BLaER1 (cell line): ENCODE measurements around the gene PRSS1.
"Not testable (repeated sequence)": the region's sequence is repeated elsewhere in the genome, so short reads cannot be mapped to it uniquely, and the experiment has no call there.

ENCODE experiments used
- H3K27ac ChIP-seq: shearing (Covaris generic); formaldehyde crosslinking; 2 replicates; pipeline ENCODE4 v1.8.1; 2022
- H3K27me3 ChIP-seq: shearing (Covaris generic); formaldehyde crosslinking; 2 replicates; pipeline ENCODE4 v1.8.1; 2022
- H3K36me3 ChIP-seq: shearing (Covaris generic); formaldehyde crosslinking; 2 replicates; pipeline ENCODE4 v1.8.1; 2022
- H3K4me1 ChIP-seq: shearing (Covaris generic); formaldehyde crosslinking; 2 replicates; pipeline ENCODE4 v1.8.1; 2022
- H3K4me2 ChIP-seq: shearing (Covaris generic); formaldehyde crosslinking; 2 replicates; pipeline ENCODE4 v1.8.1; 2022
- H3K4me3 ChIP-seq: shearing (Covaris generic); formaldehyde crosslinking; 2 replicates; pipeline ENCODE4 v1.8.1; 2022
- H3K9ac ChIP-seq: shearing (Covaris generic); formaldehyde crosslinking; 2 replicates; pipeline ENCODE4 v1.8.1; 2022
- H3K9me3 ChIP-seq: shearing (Covaris generic); formaldehyde crosslinking; 2 replicates; pipeline ENCODE4 v1.8.1; 2022
- H4K20me1 ChIP-seq: shearing (Covaris generic); formaldehyde crosslinking; 2 replicates; pipeline ENCODE4 v1.8.1; 2022
- Cebpa-rat ChIP-seq: shearing (Covaris generic); IDR thresholded peaks from 2 replicates; pipeline ENCODE4 v1.8.1; 2022

PRSS1 gene

DNA sequence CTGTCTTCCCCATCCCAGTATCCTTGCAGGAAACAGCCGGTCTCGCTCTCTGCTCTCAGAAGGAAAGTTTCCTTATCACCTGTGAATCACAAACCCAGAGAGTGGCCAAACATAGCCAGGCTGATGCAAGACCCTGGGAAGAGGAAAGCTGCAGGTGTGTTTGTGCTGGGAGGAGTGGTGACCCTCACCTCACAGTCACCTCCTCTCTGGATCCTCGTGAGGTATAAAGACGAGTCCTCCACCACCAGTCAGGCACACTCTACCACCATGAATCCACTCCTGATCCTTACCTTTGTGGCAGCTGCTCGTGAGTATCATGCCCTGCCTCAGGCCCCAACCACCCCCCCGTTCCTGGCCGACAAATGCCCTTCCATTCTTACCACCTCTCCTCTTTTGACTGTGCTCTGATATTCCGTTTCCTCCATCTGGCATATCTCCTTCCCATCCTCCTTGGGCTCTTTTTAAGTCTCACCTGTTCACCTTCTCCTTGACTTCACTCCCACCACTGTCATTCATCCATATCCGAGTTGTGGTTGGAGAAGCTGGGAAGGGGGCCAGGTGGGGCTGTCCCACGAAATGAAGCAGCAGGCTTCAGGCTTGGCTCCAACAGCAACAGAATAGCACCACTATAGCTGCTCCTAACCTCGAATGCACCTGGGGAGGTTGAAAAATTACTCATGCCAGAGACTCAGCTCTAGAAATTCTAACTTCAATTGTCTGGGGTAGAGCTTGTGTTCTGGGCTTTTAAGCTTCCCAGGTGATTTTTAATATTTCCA, at the start of gene PRSS1:
TSS of gene PRSS1 (plus strand) at position 255 of the 776 bp plus-strand sequence. CDS start at position 268, 13 bp downstream.
- no peak within 1 kb of the TSS for H3K4me2 ChIP-seq
- no peak for TF ChIP-seq Cebpa-rat
- H3K36me3 ChIP-seq = no peaks in the 10 kb centered on the region
- H4K20me1 ChIP-seq = no peaks in the 10 kb centered on the region
- no peak within 1 kb of the TSS for H3K9ac ChIP-seq
- H3K27me3 ChIP-seq = no peaks in the 10 kb centered on the region
- no peak within 1 kb of the TSS for H3K4me3 ChIP-seq
- no peaks in the 10 kb centered on the region for H3K9me3 ChIP-seq
- H3K4me1 ChIP-seq = no peaks in the 10 kb centered on the region
- H3K27ac ChIP-seq = no peak within 1 kb of the TSS

DNA sequence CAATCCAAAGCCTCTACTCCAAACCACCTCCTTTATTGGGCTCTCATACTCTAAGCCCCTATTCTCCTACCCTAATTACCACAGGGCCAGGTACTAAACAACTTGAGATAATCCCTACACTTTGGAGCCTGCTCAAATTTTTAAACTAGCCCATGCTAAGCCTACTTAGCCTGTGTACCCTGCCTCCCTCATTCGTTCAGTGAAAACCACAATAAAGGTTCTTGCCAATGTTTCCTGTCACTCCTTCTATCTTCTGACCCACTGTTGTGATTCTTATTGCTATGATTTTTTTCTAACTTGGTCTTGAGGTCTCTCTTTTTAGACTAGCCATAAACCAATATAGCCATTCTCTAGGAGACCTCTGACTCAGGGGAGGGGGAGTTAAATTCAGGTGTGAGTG, 48.3 kb upstream of the PRSS1 start:
- not testable (repeated sequence) for H3K9me3 ChIP-seq, H3K9ac ChIP-seq

DNA sequence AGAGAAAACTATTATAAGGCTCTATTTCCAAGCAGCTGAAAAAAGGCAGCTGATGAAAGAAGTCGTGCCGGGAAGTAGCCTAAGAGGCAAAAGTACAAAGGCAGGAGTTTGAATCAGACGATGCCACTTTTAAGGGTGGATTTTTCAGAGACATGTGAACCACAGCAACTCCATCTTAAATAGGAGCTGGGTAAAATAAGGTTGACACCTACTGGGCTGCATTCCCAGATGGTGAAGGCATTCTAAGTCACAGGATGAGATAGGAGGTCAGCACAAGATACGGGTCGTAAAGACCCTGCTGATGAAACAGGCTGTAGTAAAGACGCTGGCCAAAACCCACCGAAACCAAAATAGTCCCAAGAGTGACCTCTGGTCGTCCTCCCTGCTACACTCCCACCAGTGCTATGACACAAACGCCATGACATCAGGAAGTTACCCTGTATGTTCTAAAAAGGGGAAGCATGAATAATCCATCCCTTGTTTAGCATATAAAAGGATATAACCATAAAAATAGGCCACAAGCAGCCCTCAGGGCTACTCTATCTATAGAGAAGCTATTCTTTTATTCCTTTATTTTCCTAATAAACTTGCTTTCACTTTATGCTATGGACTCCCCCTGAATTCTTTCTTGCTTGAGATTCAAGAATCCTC, 45.5 kb upstream of the PRSS1 start:
- peaks cover 5% of the 10 kb centered on the region; the same call in 1 of the 2 replicates for H3K4me1 ChIP-seq
- no peaks in the 10 kb centered on the region for H3K36me3 ChIP-seq
- TF ChIP-seq Cebpa-rat = no peak
- no peak overlapping the region for H3K4me2 ChIP-seq
- no peak overlapping the region for H3K9ac ChIP-seq
- no peaks in the 10 kb centered on the region for H3K27me3 ChIP-seq
- no peaks in the 10 kb centered on the region for H3K9me3 ChIP-seq
- no peak overlapping the region for H3K27ac ChIP-seq
- H3K4me3 ChIP-seq = no peak overlapping the region
- H4K20me1 ChIP-seq = no peaks in the 10 kb centered on the region

More for the DNA sequence above, 48.3 kb upstream of the PRSS1 start:
- not testable (repeated sequence) for H4K20me1 ChIP-seq, H3K36me3 ChIP-seq, H3K4me1 ChIP-seq, H3K27me3 ChIP-seq, H3K4me3 ChIP-seq, H3K27ac ChIP-seq
- H3K4me2 ChIP-seq = peak overlapping the region; percentile 3; the same call in 1 of the 2 replicates

DNA sequence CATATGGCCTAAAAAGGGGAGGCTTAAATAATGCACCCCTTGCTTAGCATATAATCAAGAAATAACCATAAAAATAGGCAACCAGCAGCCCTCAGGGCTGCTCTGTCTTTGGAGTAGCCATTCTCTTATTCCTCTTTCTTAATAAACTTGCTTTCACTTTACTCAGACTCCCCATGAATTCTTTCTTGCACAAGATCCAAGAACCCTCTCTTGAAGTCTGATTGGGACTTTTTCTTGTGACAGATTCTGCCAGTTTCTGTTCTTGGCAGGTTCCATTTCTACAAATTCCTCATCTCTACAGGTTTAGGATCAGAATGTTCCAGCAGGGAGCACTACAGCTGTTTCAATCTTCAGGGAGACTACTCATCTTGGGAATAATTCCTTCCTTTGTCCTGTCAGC, 40.5 kb upstream of the PRSS1 start:
- not testable (repeated sequence) for H3K27ac ChIP-seq, H3K4me3 ChIP-seq, H4K20me1 ChIP-seq, H3K9me3 ChIP-seq, H3K4me2 ChIP-seq, H3K36me3 ChIP-seq, H3K27me3 ChIP-seq, H3K9ac ChIP-seq
- H3K4me1 ChIP-seq = peaks cover 35% of the 10 kb centered on the region

DNA sequence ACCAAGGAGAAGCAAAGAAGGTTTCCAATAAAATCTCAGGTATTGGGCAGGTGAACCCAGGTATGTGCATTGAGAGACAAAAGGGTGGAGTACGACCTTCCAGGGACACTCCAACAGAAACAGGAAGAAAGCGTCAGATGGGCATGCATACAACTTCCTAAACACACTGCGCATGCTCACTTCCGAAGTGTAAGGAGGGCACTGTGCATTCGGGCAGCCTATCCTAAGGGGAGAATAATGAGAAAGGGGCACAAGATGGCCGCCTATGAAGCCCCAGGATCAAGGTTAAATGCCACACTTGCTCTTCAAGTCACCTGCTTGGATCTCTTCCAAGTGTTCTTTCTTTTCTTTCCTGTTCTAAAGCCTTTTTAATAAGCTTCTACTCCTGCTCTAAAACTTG, 39.4 kb upstream of the PRSS1 start:
- Histone ChIP-seq H3K9me3 (no peaks in the 10 kb centered on the region), H4K20me1 (no peaks in the 10 kb centered on the region), H3K9ac (no peak overlapping the region), H3K4me1 (peaks cover 42% of the 10 kb centered on the region), H3K27me3 (no peaks in the 10 kb centered on the region), H3K4me2 (no peak overlapping the region), H3K27ac (no peak overlapping the region), H3K36me3 (no peaks in the 10 kb centered on the region), H3K4me3 (no peak overlapping the region)
- no peak for TF ChIP-seq Cebpa-rat

DNA sequence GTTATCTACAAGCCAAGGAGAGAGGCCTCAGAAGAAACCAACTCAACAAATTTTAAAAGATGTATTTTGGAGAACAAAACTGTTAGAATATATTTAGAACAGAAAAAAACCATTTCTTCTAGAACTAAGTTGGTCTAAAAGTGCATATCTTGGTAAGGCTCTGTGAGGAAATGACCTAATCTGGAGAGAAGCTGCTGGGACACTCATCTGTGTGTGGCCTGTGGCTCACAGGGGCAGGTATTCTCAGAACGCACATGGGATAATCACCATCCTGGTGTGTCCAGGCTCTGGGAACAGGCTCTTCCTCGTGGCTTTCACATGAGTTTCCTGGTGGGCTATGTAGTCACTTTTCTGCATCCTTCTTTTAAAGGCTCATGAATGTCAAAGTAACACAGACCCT, 38.1 kb upstream of the PRSS1 start:
- Histone ChIP-seq H3K4me3 (no peak overlapping the region), H3K27me3 (no peaks in the 10 kb centered on the region), H3K27ac (no peak overlapping the region), H3K36me3 (no peaks in the 10 kb centered on the region), H3K9me3 (no peaks in the 10 kb centered on the region), H3K4me1 (peaks cover 55% of the 10 kb centered on the region), H4K20me1 (no peaks in the 10 kb centered on the region), H3K9ac (no peak overlapping the region), H3K4me2 (peak overlapping the region; percentile 68)
- no peak for TF ChIP-seq Cebpa-rat

DNA sequence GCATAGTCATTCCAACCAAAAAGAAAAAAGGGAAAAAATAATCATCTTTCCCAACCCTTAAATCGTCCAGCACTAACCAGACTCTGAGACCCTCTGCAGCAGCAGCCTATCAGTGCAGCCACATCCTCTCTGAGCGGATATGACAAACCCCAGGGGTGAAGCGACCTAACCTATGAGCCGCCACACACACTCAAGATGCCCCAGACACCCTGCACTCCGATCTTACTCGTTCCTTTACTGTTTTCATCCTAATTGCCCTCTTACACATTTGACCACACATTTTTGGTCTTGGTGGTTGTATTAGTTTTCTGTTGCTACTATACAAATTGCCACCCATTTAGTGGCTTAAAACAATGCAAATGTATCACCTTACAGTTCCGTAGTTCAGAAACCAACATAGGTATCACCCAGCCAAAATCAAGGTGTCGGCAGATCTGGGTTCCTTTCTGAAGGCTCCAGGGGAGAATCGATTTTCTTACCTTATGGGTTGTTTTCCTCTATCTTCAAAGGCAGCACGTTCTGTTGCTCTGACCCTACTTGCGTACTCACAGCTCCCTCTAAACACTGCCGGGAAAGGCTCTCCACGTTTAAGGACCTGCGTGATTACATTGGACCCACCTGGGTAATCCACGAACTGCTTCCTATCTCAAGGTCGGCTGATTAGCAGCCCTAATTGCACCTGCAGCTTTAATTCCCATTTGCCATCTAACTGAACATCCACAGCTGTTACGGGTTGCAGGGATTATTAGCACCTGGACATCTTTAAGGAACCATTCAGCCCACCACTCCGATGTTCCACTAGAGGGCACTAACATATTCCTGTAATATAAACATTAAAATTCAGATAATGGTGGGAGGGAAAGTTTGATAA, 37.3 kb upstream of the PRSS1 start:
- Histone ChIP-seq H3K4me2 (peak overlapping the region; percentile 68), H3K27ac (no peak overlapping the region), H3K9ac (no peak overlapping the region), H3K9me3 (no peaks in the 10 kb centered on the region), H3K36me3 (no peaks in the 10 kb centered on the region), H4K20me1 (no peaks in the 10 kb centered on the region), H3K4me3 (no peak overlapping the region), H3K27me3 (no peaks in the 10 kb centered on the region), H3K4me1 (peaks cover 63% of the 10 kb centered on the region)
- TF ChIP-seq Cebpa-rat = no peak

DNA sequence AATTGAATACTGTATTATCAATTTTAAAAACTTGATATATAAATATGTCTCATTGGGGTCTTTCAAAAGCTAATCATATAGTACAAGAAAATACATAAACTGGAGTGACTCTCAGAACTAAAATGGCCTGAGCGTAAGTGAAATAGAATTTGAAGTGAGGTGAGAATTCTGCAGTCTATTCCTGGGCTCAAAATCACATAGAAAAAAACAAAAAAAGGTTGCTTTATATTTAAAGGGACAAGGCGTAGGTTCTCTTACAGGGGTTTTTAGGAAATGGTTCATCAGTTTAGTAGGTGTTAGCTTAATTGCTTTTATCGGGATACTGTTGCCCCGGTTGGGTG, 36.7 kb upstream of the PRSS1 start:
- Histone ChIP-seq H3K4me1 (peaks cover 69% of the 10 kb centered on the region), H3K9ac (no peak overlapping the region), H4K20me1 (no peaks in the 10 kb centered on the region), H3K4me3 (no peak overlapping the region), H3K27me3 (no peaks in the 10 kb centered on the region), H3K9me3 (no peaks in the 10 kb centered on the region), H3K36me3 (no peaks in the 10 kb centered on the region), H3K4me2 (peak overlapping the region; percentile 68), H3K27ac (peak overlapping the region; percentile 72)
- TF ChIP-seq Cebpa-rat = no peak

DNA sequence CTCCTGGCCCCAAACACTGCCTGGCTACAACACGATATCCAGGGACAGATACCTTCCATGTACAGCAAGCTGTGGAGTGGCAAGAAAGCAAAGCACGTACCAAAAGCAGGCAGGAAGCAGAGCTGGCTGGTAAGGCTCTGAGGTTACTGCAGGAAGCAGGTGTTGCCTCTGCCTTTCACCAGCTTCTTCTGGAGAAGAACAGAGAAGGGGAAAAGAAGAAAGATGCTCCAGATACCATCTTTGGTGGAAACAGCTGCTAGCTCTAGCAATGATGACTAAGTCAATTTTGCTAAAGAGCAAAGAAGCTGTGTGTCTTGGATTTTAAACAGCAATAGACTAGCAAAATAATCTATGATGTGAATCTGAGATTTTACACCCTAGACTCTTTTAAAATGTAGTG, 34.9 kb upstream of the PRSS1 start:
- TF ChIP-seq Cebpa-rat = no peak
- Histone ChIP-seq H3K9ac (peak overlapping the region; percentile 16; the same call in 1 of the 2 replicates), H3K27ac (peak overlapping the region; percentile 80), H3K4me2 (peak overlapping the region; percentile 68), H4K20me1 (no peaks in the 10 kb centered on the region), H3K36me3 (no peaks in the 10 kb centered on the region), H3K4me3 (no peak overlapping the region), H3K27me3 (no peaks in the 10 kb centered on the region), H3K9me3 (no peaks in the 10 kb centered on the region), H3K4me1 (peaks cover 85% of the 10 kb centered on the region)

DNA sequence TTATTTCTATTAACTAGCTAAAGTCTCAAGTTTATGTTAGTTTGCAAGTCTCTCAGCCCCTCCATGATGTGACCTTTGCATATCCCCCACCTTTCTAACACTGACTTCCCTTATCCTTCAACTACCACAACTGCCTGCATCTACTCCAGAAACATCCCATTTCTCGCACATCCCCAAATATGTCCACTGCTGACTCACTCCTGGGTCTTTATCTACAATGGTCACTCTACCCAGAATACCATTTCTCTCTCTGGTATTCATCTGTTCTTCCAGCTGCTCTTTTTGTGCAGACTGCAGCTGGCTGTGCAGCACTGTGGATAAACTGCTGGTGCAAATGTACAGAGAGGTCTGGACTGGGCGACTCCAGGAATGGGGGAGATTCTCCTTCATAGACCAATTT, 32.7 kb upstream of the PRSS1 start:
- Histone ChIP-seq H3K4me2 (peak overlapping the region; percentile 68), H3K27me3 (no peaks in the 10 kb centered on the region), H3K4me3 (no peak overlapping the region), H4K20me1 (no peaks in the 10 kb centered on the region), H3K9ac (no peak overlapping the region), H3K36me3 (no peaks in the 10 kb centered on the region), H3K9me3 (no peaks in the 10 kb centered on the region), H3K4me1 (peaks cover 97% of the 10 kb centered on the region), H3K27ac (peak overlapping the region; percentile 80)
- TF ChIP-seq Cebpa-rat = no peak
